HFF-Myc (cell line): ENCODE data around the gene RTF1.

Experiments
- DNase-seq: peaks from one replicate; pipeline ENCODE4 v3.0.0-alpha.2; 2011; ENCODE audit warnings: low read depth; ENCODE audit errors: extremely low read depth
- H3K4me3 ChIP-seq: replicated peaks from 2 replicates; pipeline ENCODE4 v1.5.1; 2011; ENCODE audit warnings: low read depth, mild to moderate bottlenecking, control low read depth, low read length
- CTCF ChIP-seq: IDR thresholded peaks from 2 replicates; pipeline ENCODE4 v1.5.1; 2012; ENCODE audit warnings: mild to moderate bottlenecking, low read depth, low read length, control low read depth; ENCODE audit errors: missing control alignments

Gene RTF1

GRCh38 chr15:41396111-41396510 lies 20.8 kb upstream of the RTF1 start:
- no peak overlapping the region for H3K4me3 ChIP-seq
- no peak for TF ChIP-seq CTCF
- no peak for DNase-seq

- H3K4me3 ChIP-seq, result peak overlapping the region; percentile 62
- no peak for TF ChIP-seq CTCF
- DNase-seq, result no peak
Measured at GRCh38 chr15:41401904-41402267, 15.0 kb upstream of the RTF1 start.

GRCh38 chr15:41407341-41407740 lies 9.6 kb upstream of the RTF1 start:
- no peak for DNase-seq
- no peak overlapping the region for H3K4me3 ChIP-seq
- no peak for TF ChIP-seq CTCF

DNA sequence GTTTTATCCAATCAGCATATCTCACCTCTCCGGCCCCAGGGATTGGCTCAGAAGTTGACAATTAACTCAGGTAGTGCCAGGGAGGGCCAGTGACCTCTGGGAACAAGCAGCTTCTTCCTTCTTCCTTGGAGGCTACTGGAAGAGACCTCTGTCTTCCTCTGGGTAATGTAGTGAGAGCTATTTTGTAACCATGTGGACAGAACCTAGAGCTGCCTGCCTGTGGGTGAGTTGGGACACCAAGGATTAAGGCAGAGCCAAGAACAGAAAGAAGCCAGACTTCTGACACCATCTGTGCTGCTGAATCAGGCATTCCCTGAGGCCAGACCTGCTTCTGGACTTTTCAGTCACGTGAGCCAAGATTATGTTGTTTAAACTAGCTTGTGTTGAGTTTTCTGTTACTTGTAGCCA lies 8.7 kb upstream of the RTF1 start:
- TF ChIP-seq CTCF, result no peak
- H3K4me3 ChIP-seq, result no peak overlapping the region
- no peak for DNase-seq

- TF ChIP-seq CTCF, result no peak
Measured at GRCh38 chr15:41411031-41411430, 5.9 kb upstream of the RTF1 start.

GRCh38 chr15:41411441-41411840 lies 5.5 kb upstream of the RTF1 start:
- no peak for TF ChIP-seq CTCF
- H3K4me3 ChIP-seq, result no peak overlapping the region
- DNase-seq, result no peak

More at GRCh38 chr15:41411031-41411430, 5.9 kb upstream of the RTF1 start:
- no peak overlapping the region for H3K4me3 ChIP-seq
- no peak for DNase-seq

DNA sequence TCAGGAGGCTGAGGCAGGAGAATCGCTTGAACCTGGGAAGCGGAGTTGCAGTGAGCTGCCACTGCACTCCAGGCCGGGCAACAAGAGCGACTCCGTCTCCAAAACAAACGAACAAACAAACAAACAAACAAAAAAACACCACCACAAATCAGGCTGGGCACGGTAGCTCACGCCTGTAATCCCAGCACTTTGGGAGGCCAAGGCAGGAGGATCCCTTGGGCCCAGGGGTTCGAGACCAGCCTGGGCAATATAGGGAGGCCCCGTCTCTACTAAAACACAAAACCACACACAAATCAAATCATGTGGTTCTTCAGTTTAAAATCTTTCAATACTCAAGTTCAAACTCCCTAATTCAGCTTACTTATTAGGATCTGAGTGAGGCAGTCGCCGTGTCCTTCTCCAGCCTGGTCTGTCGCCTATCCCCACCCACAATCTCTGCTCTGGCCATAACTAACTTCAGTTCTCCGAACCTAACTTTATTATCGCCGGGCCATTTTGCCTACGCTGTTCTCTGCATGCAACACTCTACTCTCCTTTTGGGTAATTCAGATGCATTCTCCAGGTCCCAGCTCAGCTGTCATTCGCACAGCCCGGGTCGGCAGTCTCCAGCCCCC lies 660 bp upstream of the RTF1 start:
- TF ChIP-seq CTCF, result no peak
- H3K4me3 ChIP-seq, result peak overlapping the region; percentile 61
- DNase-seq, result no peak
